ENCODE results near the gene FAM89B. TPM values are rescaled to one million over a fixed set of nuclear protein-coding genes. Genes with fewer than 3 reads are reported as not detected.

Gene FAM89B
- total and polyA plus RNA-seq, 7 donors, result 59.0 to 112 (median 67.4) TPM

DNA sequence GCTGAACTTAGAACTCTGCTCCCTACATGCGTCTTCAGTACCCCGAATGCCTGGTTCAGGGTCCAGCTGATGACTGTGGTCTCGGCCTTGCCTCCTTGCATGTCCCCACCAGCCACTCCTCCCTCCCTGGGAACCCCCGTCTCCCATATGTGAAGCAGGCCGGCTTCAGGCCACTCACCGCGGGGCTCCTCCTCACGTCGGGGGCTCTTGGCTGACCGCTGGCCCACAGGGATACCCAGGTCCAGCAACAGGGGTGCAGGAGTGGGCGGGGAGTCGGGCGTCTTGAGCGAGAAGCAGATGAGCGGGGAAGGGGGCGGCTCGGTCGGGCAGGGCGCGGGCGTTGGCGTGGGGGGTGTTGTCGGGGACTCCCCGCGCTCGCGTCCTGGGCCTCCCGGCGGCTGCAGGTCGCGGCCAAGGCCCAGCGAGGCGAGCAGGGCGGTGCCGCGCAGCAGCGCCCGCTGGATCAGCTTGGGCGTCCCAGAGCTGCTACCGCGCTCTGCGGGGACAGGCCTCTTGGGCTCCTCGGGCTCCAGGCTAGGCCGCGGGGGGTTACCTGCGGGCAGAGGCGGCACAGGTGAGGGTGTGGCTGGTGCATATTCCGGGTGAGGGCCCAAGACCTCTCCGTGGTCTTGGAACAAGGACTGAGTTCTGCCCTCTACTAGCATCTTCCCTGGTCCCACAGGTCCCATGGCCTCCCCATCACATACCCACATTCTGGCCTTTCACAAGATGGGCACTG is 27.0 kb downstream of the FAM89B start:
- Histone ChIP-seq H3K36me3 (ENCODE audit: insufficient read depth in 1 of 2, low read depth in 1 of 2) (peaks cover 2 to 47% of the 10 kb centered on the region in 2 donors), H3K27me3 (ENCODE audit: insufficient read depth in 3 of 3, low read length in 2 of 3) (no peaks in the 10 kb centered on the region), H3K9me3 (no peaks in the 10 kb centered on the region), H3K4me1 (peaks cover 12% of the 10 kb centered on the region), H3K4me3 (no peak overlapping the region), H3K27ac (no peak overlapping the region)
- no peak for ATAC-seq
- WGBS, 3 donors, result 83 to 85% (median 85%) methylated on average over 47 to 49 of the region's 49 CpGs
- intact Hi-C loops (cut with DNase I), result no loop called here
- TF ChIP-seq, protein P1, sequence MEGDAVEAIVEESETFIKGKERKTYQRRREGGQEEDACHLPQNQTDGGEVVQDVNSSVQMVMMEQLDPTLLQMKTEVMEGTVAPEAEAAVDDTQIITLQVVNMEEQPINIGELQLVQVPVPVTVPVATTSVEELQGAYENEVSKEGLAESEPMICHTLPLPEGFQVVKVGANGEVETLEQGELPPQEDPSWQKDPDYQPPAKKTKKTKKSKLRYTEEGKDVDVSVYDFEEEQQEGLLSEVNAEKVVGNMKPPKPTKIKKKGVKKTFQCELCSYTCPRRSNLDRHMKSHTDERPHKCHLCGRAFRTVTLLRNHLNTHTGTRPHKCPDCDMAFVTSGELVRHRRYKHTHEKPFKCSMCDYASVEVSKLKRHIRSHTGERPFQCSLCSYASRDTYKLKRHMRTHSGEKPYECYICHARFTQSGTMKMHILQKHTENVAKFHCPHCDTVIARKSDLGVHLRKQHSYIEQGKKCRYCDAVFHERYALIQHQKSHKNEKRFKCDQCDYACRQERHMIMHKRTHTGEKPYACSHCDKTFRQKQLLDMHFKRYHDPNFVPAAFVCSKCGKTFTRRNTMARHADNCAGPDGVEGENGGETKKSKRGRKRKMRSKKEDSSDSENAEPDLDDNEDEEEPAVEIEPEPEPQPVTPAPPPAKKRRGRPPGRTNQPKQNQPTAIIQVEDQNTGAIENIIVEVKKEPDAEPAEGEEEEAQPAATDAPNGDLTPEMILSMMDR (IDR thresholded peaks at IDR 0.05), result no peak
- no peak for DNase-seq

DNA sequence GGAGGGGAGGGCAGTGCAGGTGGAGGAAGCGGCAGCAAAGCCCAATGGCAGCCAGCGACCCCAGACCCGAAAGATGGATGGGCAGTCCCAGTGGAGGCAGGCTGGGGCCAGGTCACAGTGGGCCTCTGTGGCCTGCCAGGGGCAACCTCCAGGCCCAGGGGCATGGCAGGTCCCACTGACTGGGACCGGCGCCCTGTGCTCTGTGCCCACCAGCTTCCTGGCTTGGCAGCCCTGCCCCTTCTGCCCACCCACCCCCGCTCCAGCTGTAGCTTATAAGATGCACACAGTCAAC is 27.6 kb downstream of the FAM89B start:
- TF ChIP-seq, protein P1 (IDR thresholded peaks at IDR 0.05), result no peak
- Histone ChIP-seq H3K4me1 (peaks cover 7% of the 10 kb centered on the region), H3K4me3 (no peak overlapping the region), H3K27ac (no peak overlapping the region), H3K27me3 (ENCODE audit: insufficient read depth in 3 of 3, low read length in 2 of 3) (no peaks in the 10 kb centered on the region), H3K9me3 (no peaks in the 10 kb centered on the region), H3K36me3 (ENCODE audit: insufficient read depth in 1 of 2, low read depth in 1 of 2) (peaks cover 2 to 52% of the 10 kb centered on the region in 2 donors)
- DNase-seq (no peak), ATAC-seq (no peak)
- intact Hi-C loops (cut with DNase I), result no loop called here
- WGBS, 3 donors, result 93 to 95% (median 95%) methylated on average over 6 of the region's 6 CpGs

DNA sequence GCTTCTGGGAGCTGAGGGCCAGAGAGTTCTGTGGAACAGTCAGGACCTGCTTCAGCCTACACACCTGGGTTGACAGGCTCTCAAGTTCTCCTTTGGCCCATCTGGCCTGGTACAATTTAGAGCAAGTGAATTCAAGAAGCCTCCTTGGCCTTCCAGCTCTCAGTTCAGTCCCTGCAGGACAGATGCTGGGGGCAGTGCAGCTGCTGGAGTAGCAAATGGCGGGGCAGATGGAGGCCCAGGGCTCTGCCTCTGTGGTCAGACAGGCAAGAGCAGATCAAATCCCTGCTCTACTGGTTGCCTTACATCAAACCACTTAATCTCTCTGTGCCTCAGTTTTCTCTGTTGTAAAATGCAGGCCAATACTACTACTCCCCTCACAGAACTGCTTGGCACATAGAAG is 31.9 kb downstream of the FAM89B start:
- intact Hi-C loops (cut with DNase I), result no loop called here
- DNase-seq (no peak), ATAC-seq (no peak)
- TF ChIP-seq, protein P1 (IDR thresholded peaks at IDR 0.05), result no peak
- Histone ChIP-seq H3K27me3 (ENCODE audit: insufficient read depth in 3 of 3, low read length in 2 of 3) (no peaks in the 10 kb centered on the region), H3K36me3 (ENCODE audit: insufficient read depth in 1 of 2, low read depth in 1 of 2) (peaks cover 0 to 52% of the 10 kb centered on the region in 2 donors), H3K27ac (no peak overlapping the region), H3K4me3 (no peak overlapping the region), H3K4me1 (peaks cover 16% of the 10 kb centered on the region), H3K9me3 (no peaks in the 10 kb centered on the region)
- WGBS, 3 donors, result 92 to 100% (median 96%) methylated on average over 1 of the region's 1 CpG

DNA sequence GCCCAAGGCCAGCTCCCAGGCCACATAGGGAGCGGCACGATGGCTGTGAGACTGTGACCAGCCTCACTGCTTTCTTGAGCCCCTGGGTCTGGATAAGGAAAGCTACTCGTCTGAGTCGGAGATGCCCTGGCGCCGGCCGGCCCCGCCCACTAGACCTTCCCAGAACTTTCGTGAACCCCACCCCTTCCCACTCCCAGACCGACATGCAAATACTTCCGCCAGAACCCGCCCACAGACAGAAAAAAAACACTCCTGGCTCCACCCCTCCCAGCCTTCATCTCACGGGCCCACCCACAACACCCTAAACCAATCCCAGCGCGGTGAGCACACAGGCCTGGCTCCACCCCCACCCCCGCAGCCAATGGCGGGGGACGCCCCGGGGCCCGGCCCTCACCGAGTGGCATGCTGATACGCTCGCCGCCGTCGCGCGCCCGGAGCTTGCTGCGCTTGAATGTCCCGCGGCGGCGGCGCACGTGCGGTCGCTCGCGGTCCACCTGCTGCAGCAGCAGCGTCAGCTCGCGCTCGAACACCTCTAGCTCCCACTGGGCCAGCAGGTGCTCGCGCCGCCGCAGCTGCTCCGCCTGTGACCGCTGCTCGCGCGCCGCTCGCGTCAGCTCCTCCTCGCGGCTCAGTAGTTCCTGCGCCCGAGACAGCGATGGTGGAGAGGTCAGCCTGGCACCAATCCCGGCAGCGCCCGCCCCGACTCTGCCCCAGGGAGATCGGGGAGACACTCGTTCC is 34.7 kb downstream of the FAM89B start:
- Histone ChIP-seq H3K4me3 (peak overlapping the region; percentile 61), H3K27me3 (ENCODE audit: insufficient read depth in 3 of 3, low read length in 2 of 3) (no peaks in the 10 kb centered on the region), H3K9me3 (no peaks in the 10 kb centered on the region), H3K36me3 (ENCODE audit: insufficient read depth in 1 of 2, low read depth in 1 of 2) (peaks cover 0 to 56% of the 10 kb centered on the region in 2 donors), H3K27ac (peak overlapping the region; percentile 83), H3K4me1 (peaks cover 28% of the 10 kb centered on the region)
- TF ChIP-seq, protein P1 (IDR thresholded peaks at IDR 0.05), result no peak
- intact Hi-C loops (cut with DNase I), result loop anchor here in 1 of 2 donors (5.0 kb wide), 1 partner anchor 35 kb away; the partner anchor contains the start of genes FAM89B and ZNRD2
- peak; percentile 98 for ATAC-seq
- WGBS, 3 donors, result 9 to 10% (median 9%) methylated on average over 52 to 67 of the region's 67 CpGs
- peak; percentile 96 to 97 for DNase-seq

Data from psoas muscle (tissue), 8 donors.